Measurements from ENCODE around the gene CLEC20A. TPM values are rescaled to one million over a fixed set of nuclear protein-coding genes. Genes with fewer than 3 reads are reported as not detected.

CLEC20A gene
- total and polyA plus RNA-seq, 2 of the 8 experiments (the other 6 are each of a cell fraction or from before 2014, with no cell fraction given): not detected

- POLR2A ChIA-PET (ENCODE audit: partially characterized antibody): no interaction called here
- H3K56ac ChIP-seq (replicated peaks; ENCODE audit: insufficient read length, low read depth, low read length): no peak overlapping the region
- H4K91ac ChIP-seq (replicated peaks; ENCODE audit: insufficient read length, low read length): no peak overlapping the region
- no peak overlapping the region for H3K14ac ChIP-seq (ENCODE audit: insufficient read length)
- H3K4me3 ChIP-seq (ENCODE audit: extremely low read depth in 1 of 4, insufficient read depth in 2 of 4, low read depth in 3 of 4, low read length in 4 of 4): no peak overlapping the region
- H3K23ac ChIP-seq (ENCODE audit: insufficient read length): no peak overlapping the region
- H2AFZ ChIP-seq (ENCODE audit: low read length): 0 out of 2 replicates have a peak overlapping the region, but pooled peaks have one; percentile 31
- H4K20me1 ChIP-seq (replicated peaks in 1 of 2; ENCODE audit: control insufficient read depth in 1 of 2, insufficient read depth in 2 of 2, low read length in 2 of 2): no peaks in the 10 kb centered on the region
- no peak overlapping the region for H3K9ac ChIP-seq (replicated peaks in 1 of 4; ENCODE audit: extremely low read depth in 1 of 4, low read depth in 3 of 4, low read length in 3 of 4)
- FAIRE-seq: no peak
- no peak overlapping the region for H2AK5ac ChIP-seq (ENCODE audit: low read depth, low read length)
- H3K4me2 ChIP-seq (ENCODE audit: insufficient read depth in 1 of 2, low read depth in 2 of 2, low read length in 2 of 2): no peak overlapping the region
- H4K8ac ChIP-seq (ENCODE audit: extremely low read depth, insufficient read depth, low read length): no peak overlapping the region
- no peaks in the 10 kb centered on the region for H3K9me3 ChIP-seq (ENCODE audit: insufficient read depth in 2 of 2, low read depth in 1 of 2, low read length in 1 of 2)
- H3K4ac ChIP-seq (replicated peaks; ENCODE audit: insufficient read length, low read depth, low read length): no peak overlapping the region
- peaks cover 3% of the 10 kb centered on the region; the same call in 1 of the 2 replicates for H3K23me2 ChIP-seq (ENCODE audit: low read depth, low read length)
- no peak overlapping the region for H3K27ac ChIP-seq (ENCODE audit: low read depth, low read length)
- H2BK15ac ChIP-seq (ENCODE audit: low read length): no peak overlapping the region
- H3K18ac ChIP-seq (ENCODE audit: extremely low read depth, low read length): no peak overlapping the region
- peaks cover 0 to 5% (median 2%) of the 10 kb centered on the region in 4 experiments; a peak in 1 of 7 replicates for H3K4me1 ChIP-seq (replicated peaks in 1 of 4; ENCODE audit: control insufficient read depth in 3 of 4, insufficient read depth in 4 of 4, low read length in 3 of 4)
- no peak overlapping the region for H2BK5ac ChIP-seq (ENCODE audit: low read depth, low read length)
- CTCF ChIA-PET (ENCODE audit: partially characterized antibody): interaction anchor here (0.5 to 9.1 kb wide), 12 partner anchors 7 to 465 kb away, joined by 3 to 92 read pairs (median 4); no protein-coding TSS in a partner anchor
- H3K36me3 ChIP-seq (ENCODE audit: control insufficient read depth in 2 of 4, insufficient read depth in 4 of 4, low read length in 3 of 4): no peaks in the 10 kb centered on the region
- H2BK20ac ChIP-seq (ENCODE audit: low read length): no peak overlapping the region
- no peak overlapping the region for H4K5ac ChIP-seq (ENCODE audit: insufficient read length, low read depth, low read length)
- DNase-seq (ENCODE audit: low read depth in 1 of 2, low spot score in 2 of 2): no peak
- H3K79me1 ChIP-seq (ENCODE audit: low read depth, low read length): no peaks in the 10 kb centered on the region
- no peaks in the 10 kb centered on the region for H3K79me2 ChIP-seq (ENCODE audit: control insufficient read depth in 1 of 2, insufficient read depth in 2 of 2, low read length in 2 of 2)
- H3K27me3 ChIP-seq (replicated peaks in 1 of 4; ENCODE audit: control insufficient read depth in 3 of 4, extremely low read depth in 1 of 4, insufficient read depth in 3 of 4, low read length in 3 of 4): no peaks in the 10 kb centered on the region; a peak in 1 of 7 replicates
- H2BK12ac ChIP-seq (ENCODE audit: low read depth, low read length): no peak overlapping the region
- H2BK120ac ChIP-seq (replicated peaks; ENCODE audit: low read depth, low read length): no peak overlapping the region
- WGBS, 2 experiments (ENCODE audit: extremely low coverage in 1 of 2, insufficient coverage in 1 of 2, insufficient read length in 1 of 2, insufficient replicate concordance in 2 of 2, low coverage in 1 of 2, low lambda C conversion rate in 2 of 2, missing lambda C conversion rate in 1 of 2): 88% methylated on average over 7 of the region's 7 CpGs; no CpG with 5 or more reads in 1 of the 2 experiments
- TF ChIP-seq RAD21 (IDR thresholded peaks at IDR 0.05 in 1 of 2, conservative IDR thresholded peaks at IDR 0.05 in 1 of 2; ENCODE audit: low read depth in 2 of 2, low read length in 2 of 2) (no peak), GABPA (IDR thresholded peaks at IDR 0.05; ENCODE audit: borderline replicate concordance, insufficient read depth, low read length) (no peak), RFX5 (IDR thresholded peaks at IDR 0.05; ENCODE audit: borderline replicate concordance, low read depth, low read length) (no peak), SIX5 (IDR thresholded peaks at IDR 0.05; ENCODE audit: low read depth, low read length) (no peak), HDAC2 (IDR thresholded peaks at IDR 0.05; ENCODE audit: borderline replicate concordance in 1 of 2, low read depth in 2 of 2, low read length in 2 of 2) (no peak), SRF (IDR thresholded peaks at IDR 0.05; ENCODE audit: low read depth, low read length) (no peak), TCF12 (IDR thresholded peaks at IDR 0.05; ENCODE audit: low read depth, low read length) (no peak), EGR1 (IDR thresholded peaks at IDR 0.05; ENCODE audit: borderline replicate concordance, low read depth, low read length) (no peak), KDM5A (IDR thresholded peaks at IDR 0.05; ENCODE audit: low read length) (no peak), MAFK (IDR thresholded peaks at IDR 0.05; ENCODE audit: low read depth, low read length) (no peak), USF2 (IDR thresholded peaks at IDR 0.05; ENCODE audit: low read length) (no peak), CTBP2 (IDR thresholded peaks at IDR 0.05; ENCODE audit: borderline replicate concordance, insufficient read depth, insufficient read length, low read length) (no peak)
Observed at GRCh38 chr1:178536844-178537371, 40.1 kb upstream of the CLEC20A start.

Data from H1 (cell line).